ENCODE results near the gene TRIP4. TPM values are rescaled to one million over a fixed set of nuclear protein-coding genes. Genes with fewer than 3 reads are reported as not detected.
"Not testable (repeated sequence)": the region's sequence is repeated elsewhere in the genome, so short reads cannot be mapped to it uniquely, and the experiment has no call there.

TRIP4 gene
- total RNA-seq, 1 donor from 2014 or later: 25.9 TPM

DNA sequence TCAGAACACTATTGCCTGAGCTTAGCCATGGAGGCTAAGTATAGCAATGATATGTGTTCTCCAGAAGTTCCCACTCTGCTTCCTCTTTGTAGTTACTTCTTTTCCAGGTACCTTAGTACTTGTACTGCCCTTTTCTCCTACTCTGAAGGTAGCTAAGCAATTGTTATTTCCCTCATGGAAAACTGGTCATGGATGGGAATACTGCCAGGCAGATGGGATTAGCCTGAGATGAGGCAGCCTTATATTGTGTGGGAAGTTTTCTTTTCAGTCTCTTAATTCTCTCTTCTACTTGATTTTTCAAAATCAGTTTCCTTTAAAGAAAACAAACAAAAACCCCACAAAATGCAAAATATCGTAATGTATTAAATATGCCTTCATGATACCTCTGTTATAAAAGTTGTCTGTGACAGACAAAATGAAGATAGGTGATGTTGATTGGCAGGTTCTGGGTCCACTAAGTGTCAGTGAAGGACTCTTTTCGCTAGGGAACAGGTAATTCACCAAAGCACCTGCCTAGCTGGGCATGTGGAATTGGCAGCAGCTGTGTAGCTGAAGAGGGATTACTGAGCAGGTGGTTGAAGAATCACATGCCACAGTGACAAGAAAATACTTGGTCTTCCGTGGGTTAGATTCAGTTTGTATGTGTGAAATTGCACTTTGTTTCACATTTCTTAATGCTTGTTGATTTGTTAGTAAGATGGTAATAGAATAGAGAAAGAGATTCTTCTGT is 76.8 kb downstream of the TRIP4 start:
- DNase-seq (ENCODE audit: low spot score): no peak

DNA sequence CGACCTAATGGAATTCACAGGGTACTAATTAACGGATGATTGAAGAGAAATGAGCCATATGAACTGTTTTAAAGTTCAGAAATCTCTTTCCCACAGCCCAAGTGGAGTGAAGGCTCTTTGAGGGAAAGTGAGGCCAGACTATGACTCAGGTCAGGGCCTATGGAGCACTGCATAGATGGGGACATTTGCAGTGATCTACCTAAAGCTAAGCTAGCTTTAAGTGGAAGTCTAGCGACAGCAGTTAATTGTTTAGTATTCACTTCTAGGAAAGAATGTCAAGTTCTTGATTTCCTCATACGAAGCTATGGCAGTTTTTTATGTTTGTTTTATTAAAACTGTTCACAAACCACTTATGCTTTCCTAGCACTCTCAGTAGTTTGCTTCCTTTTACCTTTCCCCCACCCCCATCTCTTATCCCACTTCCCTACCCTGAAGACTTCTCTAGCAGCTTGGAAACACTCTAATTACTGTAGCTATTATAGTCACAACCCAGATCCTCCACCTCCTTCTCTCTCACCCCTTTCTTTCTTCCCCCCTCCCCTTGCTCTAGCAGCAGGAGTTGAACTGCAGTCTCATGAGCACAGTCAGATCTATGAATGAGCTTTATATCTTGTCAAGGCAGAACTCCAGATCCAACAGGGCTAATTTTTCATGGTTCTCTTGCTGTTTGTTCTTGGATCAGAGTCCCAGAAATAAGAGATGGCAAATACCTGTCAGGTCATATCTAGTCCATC is 78.9 kb downstream of the TRIP4 start:
- intact Hi-C loops (cut with DNase I): no loop called here
- ATAC-seq (no peak), DNase-seq (ENCODE audit: low spot score) (no peak)

More for the DNA sequence above, 76.8 kb downstream of the TRIP4 start:
- ATAC-seq: no peak
- intact Hi-C loops (cut with DNase I): no loop called here

DNA sequence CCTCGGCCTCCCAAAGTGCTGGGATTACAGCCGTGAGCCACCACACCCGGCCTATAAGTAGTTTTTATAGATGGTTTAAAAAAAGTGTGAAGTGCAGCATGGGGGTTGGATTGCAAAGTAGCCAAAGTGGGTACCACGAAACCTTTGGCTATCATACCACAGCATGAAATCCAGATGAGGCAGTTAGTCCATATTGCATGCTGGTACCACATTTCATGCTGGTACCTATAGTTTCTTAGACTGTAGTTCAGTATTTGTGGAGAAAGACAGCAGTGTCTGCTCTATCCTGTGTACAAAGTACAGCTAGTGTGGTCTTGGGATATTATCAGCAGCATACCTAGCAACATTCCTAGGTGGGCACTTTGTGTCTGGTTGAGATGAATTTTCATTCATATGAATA is 84.5 kb downstream of the TRIP4 start:
- DNase-seq (ENCODE audit: low spot score) (no peak), ATAC-seq (no peak)
- intact Hi-C loops (cut with DNase I): no loop called here

DNA sequence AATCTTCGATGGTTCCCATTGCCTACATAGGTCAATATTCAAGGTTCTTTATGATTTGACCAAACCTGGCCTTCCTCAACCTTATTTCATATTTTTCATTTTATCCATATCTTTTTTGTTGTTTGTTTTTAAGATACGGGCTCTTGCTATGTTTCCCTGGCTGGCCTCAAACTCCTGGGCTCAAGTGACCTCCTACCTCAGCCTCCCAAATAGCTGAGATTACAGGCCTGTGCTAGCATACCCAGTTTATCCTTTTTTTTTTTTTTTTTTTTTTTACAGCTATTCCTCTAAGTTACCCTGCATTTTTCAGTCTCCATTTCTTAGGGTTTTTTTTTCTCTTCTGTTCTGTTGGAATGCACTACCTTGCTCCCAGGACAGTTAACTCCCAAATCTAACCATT is 87.2 kb downstream of the TRIP4 start:
- intact Hi-C loops (cut with DNase I): no loop called here
- DNase-seq (ENCODE audit: low spot score) (no peak), ATAC-seq (no peak)

DNA sequence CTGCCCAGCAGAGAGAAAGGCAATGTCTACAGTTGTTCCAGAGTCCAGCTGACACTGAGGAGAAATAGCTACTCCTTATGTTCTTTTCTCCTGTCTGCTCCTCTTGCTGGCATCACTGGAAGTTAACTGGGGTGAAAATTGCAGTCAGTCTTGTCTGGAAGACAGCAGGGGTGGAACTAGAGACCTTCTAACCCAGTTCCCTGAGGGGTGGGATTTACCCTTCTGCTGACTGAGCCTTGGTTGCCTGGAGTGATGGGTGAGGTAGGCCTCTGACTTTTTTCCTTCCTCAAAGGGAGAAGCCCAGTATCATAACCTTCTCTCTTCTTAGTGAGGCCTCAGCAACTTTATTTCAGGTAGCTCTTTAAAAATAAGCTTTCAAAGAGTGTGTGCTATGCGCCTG is 88.9 kb downstream of the TRIP4 start:
- no peak for DNase-seq (ENCODE audit: low spot score)
- no peak for ATAC-seq
- intact Hi-C loops (cut with DNase I): no loop called here

DNA sequence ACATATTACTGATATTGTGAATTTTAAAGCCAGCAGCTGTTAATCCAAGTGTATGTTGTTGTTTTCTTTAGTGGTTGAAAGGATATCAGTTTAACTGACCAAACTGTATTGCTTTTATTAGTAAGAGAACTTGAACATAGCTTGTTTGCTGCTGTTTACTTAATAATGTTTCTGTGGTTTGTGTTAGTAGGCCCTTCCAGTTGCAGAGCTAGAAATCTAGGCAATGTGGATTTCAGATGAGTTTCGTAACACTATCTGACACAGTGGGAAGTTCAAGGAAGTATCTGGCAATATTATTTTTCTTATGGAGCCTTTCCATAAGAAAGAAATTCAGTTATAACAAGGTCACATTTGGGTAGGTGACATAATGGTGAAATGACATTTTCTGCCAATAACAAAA is 91.2 kb downstream of the TRIP4 start:
- ATAC-seq (no peak), DNase-seq (ENCODE audit: low spot score) (no peak)
- intact Hi-C loops (cut with DNase I): no loop called here

DNA sequence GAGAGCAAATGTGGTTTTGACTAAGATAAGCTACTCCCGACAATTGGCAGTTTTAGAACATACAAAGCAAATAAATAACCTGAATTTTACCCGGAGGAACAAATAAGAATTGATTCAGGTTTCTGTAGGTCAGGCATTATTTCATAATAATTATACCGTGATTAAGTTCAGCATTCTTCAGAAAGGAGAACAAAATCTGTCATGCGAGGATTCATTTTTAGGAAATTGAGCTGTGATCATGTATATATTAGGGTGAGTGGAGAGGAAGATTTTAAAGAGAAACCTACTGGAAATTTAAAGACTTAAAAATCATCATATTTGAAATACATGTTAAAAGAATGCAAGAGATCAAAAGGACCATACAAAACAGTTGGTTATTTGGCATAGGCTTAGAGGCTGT is 93.3 kb downstream of the TRIP4 start:
- no peak for DNase-seq (ENCODE audit: low spot score)
- no peak for ATAC-seq
- intact Hi-C loops (cut with DNase I): no loop called here

DNA sequence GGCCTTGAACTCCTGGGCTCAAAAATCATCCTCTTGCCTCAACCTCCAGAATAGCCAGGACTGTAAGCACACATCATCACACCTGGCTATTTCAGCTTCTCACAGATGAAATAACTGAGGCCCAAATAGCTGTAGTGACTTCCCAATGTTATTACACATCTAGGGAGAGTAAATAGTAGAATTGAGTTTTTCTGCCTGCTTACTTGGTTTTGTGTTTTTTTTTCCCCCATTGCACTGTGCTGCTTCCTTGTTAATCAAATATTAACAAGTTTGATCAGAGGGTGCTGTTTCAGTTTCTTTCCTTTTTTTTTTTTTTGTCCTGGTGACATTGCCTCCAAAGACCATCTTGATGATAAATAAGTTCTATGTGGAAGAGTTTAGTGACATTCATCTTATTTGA is 96.1 kb downstream of the TRIP4 start:
- DNase-seq (ENCODE audit: low spot score): no peak
- intact Hi-C loops (cut with DNase I): no loop called here
- no peak for ATAC-seq

DNA sequence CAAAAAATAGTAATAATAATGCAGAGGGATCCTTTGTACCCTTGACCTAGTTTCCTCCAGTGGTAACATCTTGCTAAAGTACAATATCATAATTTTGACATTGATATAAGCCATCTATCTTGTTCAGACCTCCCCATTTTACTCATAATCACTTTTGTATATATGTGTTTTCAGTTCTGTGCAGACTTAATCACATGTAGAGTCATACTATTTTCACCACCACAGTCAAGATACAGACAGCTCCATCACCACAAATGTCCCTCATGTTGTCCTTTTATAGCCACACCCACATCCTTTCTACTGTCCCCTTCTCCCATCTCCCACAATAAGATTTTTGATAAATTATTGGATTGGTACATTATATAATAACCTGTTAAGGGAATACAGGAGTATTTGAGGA is 98.2 kb downstream of the TRIP4 start:
- intact Hi-C loops (cut with DNase I): no loop called here

DNA sequence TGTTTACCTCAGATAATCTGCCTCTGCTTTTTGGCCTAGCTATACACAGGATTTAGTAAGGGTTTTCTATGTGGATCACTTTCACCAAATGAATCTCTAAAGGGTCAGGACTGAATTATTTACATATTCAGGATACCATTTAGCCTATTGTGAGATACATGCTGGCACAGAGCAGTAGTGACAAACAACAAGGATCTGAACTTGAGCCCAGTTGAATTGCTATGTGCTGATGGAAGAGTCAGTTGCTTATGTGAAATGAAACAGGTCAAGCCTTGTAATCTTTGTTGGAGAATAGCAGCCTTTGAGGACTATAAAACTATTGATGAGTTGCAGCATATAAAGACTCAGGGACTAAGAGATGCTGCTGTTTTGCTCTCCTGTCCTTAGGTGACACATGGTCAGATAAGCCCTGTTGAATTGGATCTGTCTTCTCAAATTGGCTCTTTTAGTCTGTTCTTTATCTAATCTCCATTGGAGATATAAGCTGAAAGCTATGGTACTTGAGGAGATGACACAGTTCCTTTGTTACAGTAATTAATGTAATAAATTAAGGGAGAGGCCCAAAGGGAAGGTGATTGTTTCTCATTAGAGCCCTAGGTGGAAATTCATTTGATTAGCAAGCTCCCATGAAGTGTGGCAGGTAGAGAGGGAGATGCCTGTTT is 103.1 kb downstream of the TRIP4 start:
- intact Hi-C loops (cut with DNase I): no loop called here

More for the DNA sequence above, 98.2 kb downstream of the TRIP4 start:
- DNase-seq (ENCODE audit: low spot score) (no peak), ATAC-seq (no peak)

DNA sequence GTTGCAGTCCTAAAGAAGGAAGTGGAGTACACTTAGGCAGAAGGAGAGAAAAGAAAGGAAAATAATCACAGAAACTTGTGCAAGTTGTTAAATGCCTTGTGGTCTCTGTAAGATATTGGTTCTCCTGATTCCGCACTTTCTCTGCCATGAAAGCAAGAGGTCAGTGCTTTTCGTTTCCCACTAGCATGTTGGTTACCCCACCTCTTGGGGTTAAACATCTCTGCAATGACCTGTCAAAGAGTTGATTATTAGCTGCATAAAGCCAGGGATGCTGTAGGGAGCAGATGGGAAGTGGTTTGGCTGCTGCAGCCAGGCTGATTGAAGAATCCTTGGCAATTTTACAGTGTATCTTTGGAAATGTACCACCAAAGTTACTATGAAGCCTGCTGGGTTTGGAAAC is 106.0 kb downstream of the TRIP4 start:
- intact Hi-C loops (cut with DNase I): no loop called here
- ATAC-seq (no peak), DNase-seq (ENCODE audit: low spot score) (no peak)

More for the DNA sequence above, 103.1 kb downstream of the TRIP4 start:
- DNase-seq (ENCODE audit: low spot score) (no peak), ATAC-seq (no peak)

DNA sequence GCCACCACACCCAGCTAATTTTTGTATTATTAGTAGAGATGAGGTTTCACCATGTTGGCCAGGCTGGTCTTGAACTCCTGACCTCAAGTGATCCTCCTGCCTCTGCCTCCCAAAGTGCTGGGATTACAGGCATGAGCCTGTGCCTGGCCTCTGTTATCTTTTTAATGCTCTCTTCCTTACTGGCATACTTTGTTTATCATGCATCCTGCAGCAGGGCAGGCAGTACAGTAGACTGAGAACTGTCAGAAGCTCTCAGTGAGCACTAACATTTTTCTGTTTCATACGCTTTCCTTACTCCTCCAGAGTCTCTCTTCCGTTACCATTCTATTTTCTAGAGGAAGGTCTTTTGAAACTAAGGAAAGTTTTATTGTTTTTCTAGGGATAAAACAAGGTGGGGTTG is 108.3 kb downstream of the TRIP4 start:
- DNase-seq (ENCODE audit: low spot score); ATAC-seq; intact Hi-C loops (cut with DNase I): not testable (repeated sequence)

DNA sequence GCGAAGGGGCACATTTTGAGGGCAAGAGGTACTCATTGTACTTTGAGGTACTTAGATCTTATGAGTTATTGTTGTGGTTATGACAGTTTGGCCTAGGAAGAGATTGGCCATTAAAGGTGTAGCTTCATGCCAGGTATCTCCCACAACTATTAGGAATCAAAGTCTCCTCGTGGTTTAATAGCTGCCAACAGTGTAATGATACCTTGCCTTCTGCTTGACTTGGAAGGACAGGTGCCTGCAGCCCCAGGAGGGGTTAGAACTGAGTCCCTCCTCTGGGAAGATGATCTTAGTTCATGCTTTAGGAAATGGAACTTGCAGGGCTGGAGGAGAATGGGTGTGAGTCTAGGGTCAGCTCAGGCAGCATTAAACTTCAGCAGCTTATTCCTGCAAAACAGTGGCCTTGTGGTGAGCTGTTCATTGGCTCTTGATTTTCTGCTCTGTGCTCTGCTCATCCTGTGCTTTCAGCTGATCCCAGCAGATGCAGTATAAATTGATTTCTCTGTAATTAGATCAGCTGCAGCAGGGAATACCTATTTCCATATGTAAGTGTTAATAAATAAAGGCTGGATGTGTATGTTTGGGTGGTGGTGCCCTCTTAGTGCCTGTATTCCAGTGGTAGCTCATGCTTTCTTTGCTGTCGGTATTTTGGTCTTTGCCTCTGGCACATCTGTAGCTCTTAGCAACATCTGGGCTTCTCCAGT is 113.2 kb downstream of the TRIP4 start:
- intact Hi-C loops (cut with DNase I): no loop called here
- ATAC-seq (no peak), DNase-seq (ENCODE audit: low spot score) (no peak)

DNA sequence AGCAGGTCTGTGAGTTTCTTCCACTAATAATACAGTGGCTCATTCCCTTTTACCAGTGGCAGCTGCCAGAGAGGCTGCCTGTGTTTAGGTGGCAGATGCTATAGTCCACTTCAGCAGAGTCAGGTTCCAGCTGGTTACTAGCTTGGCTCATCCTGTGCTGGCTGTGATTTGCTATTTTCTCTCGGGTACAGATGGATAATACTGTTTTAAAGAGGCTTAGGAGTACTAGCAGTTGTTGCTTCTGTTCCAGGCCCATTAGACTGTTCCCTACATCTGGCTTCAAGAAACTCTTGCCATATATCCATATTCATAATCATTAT is 113.7 kb downstream of the TRIP4 start:
- no peak for ATAC-seq
- no peak for DNase-seq (ENCODE audit: low spot score)
- intact Hi-C loops (cut with DNase I): no loop called here

DNA sequence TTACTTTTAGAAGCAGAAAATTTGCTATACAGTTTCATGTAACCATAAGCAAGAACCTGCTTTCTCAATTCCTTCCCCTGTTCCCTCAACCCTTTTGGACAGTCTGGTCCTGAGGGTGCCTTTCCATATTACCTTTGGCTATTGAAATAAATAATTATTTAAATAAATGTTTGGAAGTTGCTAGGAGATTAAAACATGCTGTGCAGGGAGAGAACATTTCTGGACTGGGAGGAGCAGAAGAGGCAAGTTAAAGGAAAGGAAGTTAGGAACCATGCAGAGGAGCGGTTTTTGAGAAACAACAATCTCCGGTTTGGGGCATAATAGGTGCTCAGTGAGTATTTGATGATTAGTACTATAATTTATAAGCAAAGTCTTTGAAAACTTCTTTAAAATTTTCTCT is 114.5 kb downstream of the TRIP4 start:
- intact Hi-C loops (cut with DNase I): no loop called here
- DNase-seq (ENCODE audit: low spot score) (no peak), ATAC-seq (no peak)

DNA sequence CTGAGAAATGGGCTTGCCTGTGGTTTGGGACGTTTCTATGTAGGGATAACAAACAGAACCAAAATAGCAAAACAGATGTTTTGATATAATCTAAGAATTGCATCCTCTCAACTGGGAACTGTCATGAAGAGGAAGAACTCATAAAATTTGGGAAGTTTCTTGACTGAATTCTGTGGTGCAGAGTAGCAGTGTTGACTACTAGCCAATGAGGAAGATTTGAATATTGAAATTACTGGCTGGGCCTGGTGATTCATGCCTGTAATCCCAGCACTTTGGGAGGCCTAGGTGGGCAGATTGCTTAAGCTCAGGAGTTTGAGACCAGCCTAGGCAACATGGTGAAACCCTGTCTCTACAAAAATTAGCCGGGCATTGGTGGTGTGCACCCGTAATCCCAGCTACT is 114.9 kb downstream of the TRIP4 start:
- no peak for ATAC-seq
- DNase-seq (ENCODE audit: low spot score): no peak
- intact Hi-C loops (cut with DNase I): no loop called here

DNA sequence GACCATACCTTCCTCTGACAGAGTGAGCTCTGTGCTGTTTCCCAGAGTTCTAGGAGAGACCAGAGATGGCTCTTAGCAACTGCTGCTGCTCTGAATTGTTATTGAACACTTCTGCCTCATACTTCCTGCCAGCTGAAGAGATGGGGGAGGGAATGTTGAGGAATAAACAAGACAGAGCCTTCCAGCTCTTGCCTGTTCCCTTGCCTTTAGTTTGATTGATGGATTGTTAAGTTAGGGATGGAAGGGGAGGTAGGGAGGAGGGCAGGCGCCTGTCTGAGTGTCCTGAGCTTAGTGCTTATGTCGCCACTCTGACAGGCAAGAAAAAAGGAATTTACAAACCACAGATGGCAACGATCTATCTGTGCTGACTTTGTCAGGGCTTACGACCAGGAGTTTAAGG is 115.6 kb downstream of the TRIP4 start:
- ATAC-seq (peak; percentile 41), DNase-seq (ENCODE audit: low spot score) (no peak)
- intact Hi-C loops (cut with DNase I): no loop called here

DNA sequence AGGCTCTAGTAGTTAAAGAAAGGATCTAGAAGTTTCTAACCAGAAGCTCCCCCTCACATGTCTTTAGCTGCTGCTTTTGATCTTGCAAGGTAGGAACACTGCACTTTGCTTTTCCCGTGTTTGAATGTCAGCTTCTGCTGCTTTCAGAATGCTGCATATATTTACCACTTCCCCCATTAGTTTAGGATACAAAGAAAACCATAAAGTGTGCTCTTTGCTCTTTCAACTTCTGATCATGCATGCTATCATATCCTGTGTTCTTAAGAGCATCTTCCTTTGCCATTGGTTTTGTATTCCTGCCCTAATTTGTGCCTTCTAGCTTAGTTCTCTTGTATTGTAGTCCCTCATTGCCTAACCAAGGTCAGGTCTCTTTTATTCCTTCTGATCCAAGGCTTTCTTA is 116.0 kb downstream of the TRIP4 start:
- intact Hi-C loops (cut with DNase I): no loop called here
- DNase-seq (ENCODE audit: low spot score) (no peak), ATAC-seq (no peak)

All from sciatic nerve (tissue), 2 donors.